ENCODE measurements around the gene CLIP4.

CLIP4 gene

GRCh38 chr2:29068513-29068912 lies 46.7 kb upstream of the CLIP4 start:
- Histone ChIP-seq H3K9me3 (ENCODE audit: low read length) (no peaks in the 10 kb centered on the region), H3K9me2 (ENCODE audit: low read depth, low read length) (no peaks in the 10 kb centered on the region), H3K79me2 (ENCODE audit: insufficient read depth, low read length) (no peaks in the 10 kb centered on the region), H3K4me3 (ENCODE audit: low read depth, low read length, poor library complexity, severe bottlenecking) (no peak overlapping the region), H3F3A (ENCODE audit: insufficient read depth, low read length) (no peaks in the 10 kb centered on the region), H3K36me3 (ENCODE audit: insufficient read depth, low read length) (no peaks in the 10 kb centered on the region), H3K27ac (ENCODE audit: low read depth, low read length, poor library complexity, severe bottlenecking) (no peak overlapping the region), H4K20me1 (ENCODE audit: insufficient read depth, low read length) (no peaks in the 10 kb centered on the region), H2AFZ (ENCODE audit: low read length) (no peak overlapping the region), H3K27me3 (ENCODE audit: insufficient read depth, low read length) (no peaks in the 10 kb centered on the region), H3K4me1 (ENCODE audit: insufficient read depth, low read length, severe bottlenecking) (no peaks in the 10 kb centered on the region), H3K9ac (ENCODE audit: low read length) (no peak overlapping the region), H3K4me2 (ENCODE audit: low read length) (no peak overlapping the region)
- TF ChIP-seq EZH2 (IDR thresholded peaks at IDR 0.05; ENCODE audit: borderline replicate concordance, low read length) (no peak), CTCF (IDR thresholded peaks at IDR 0.05; ENCODE audit: low read length) (no peak)

- Histone ChIP-seq H3K9me3 (ENCODE audit: low read length) (no peaks in the 10 kb centered on the region), H3K79me2 (ENCODE audit: insufficient read depth, low read length) (no peaks in the 10 kb centered on the region), H3K27ac (ENCODE audit: low read depth, low read length, poor library complexity, severe bottlenecking) (no peak overlapping the region), H3K9ac (ENCODE audit: low read length) (no peak overlapping the region), H3K4me1 (ENCODE audit: insufficient read depth, low read length, severe bottlenecking) (no peaks in the 10 kb centered on the region), H4K20me1 (ENCODE audit: insufficient read depth, low read length) (no peaks in the 10 kb centered on the region), H3K9me2 (ENCODE audit: low read depth, low read length) (no peaks in the 10 kb centered on the region), H2AFZ (ENCODE audit: low read length) (no peak overlapping the region), H3K4me2 (ENCODE audit: low read length) (no peak overlapping the region), H3K27me3 (ENCODE audit: insufficient read depth, low read length) (no peaks in the 10 kb centered on the region), H3F3A (ENCODE audit: insufficient read depth, low read length) (no peaks in the 10 kb centered on the region), H3K4me3 (ENCODE audit: low read depth, low read length, poor library complexity, severe bottlenecking) (no peak overlapping the region), H3K36me3 (ENCODE audit: insufficient read depth, low read length) (no peaks in the 10 kb centered on the region)
- TF ChIP-seq CTCF (IDR thresholded peaks at IDR 0.05; ENCODE audit: low read length) (no peak), EZH2 (IDR thresholded peaks at IDR 0.05; ENCODE audit: borderline replicate concordance, low read length) (no peak)
Observed at GRCh38 chr2:29070526-29070925, 44.7 kb upstream of the CLIP4 start.

GRCh38 chr2:29071032-29071975 lies 43.9 kb upstream of the CLIP4 start:
- no peak for TF ChIP-seq EZH2 (IDR thresholded peaks at IDR 0.05; ENCODE audit: borderline replicate concordance, low read length)
- no peak for TF ChIP-seq CTCF (IDR thresholded peaks at IDR 0.05; ENCODE audit: low read length)
- Histone ChIP-seq H2AFZ (ENCODE audit: low read length) (no peak overlapping the region), H3F3A (ENCODE audit: insufficient read depth, low read length) (no peaks in the 10 kb centered on the region), H3K9me2 (ENCODE audit: low read depth, low read length) (no peaks in the 10 kb centered on the region), H3K79me2 (ENCODE audit: insufficient read depth, low read length) (no peaks in the 10 kb centered on the region), H4K20me1 (ENCODE audit: insufficient read depth, low read length) (no peaks in the 10 kb centered on the region), H3K4me1 (ENCODE audit: insufficient read depth, low read length, severe bottlenecking) (no peaks in the 10 kb centered on the region), H3K4me3 (ENCODE audit: low read depth, low read length, poor library complexity, severe bottlenecking) (no peak overlapping the region), H3K9ac (ENCODE audit: low read length) (no peak overlapping the region), H3K4me2 (ENCODE audit: low read length) (no peak overlapping the region), H3K27me3 (ENCODE audit: insufficient read depth, low read length) (no peaks in the 10 kb centered on the region), H3K36me3 (ENCODE audit: insufficient read depth, low read length) (no peaks in the 10 kb centered on the region), H3K9me3 (ENCODE audit: low read length) (no peaks in the 10 kb centered on the region), H3K27ac (ENCODE audit: low read depth, low read length, poor library complexity, severe bottlenecking) (no peak overlapping the region)
